Upper lobe of left lung (tissue), 6 donors: Measurements from ENCODE around the gene IL10RA. TPM values are rescaled to one million over a fixed set of nuclear protein-coding genes. Genes with fewer than 3 reads are reported as not detected.

ENCODE experiments used
- ATAC-seq, 2 donors: fragments of 200-7000 bp; cut with Tn5 transposase; one replicate each; pipeline ENCODE4 v1.9.1; 2022; ENCODE audit warnings: mild to moderate bottlenecking in 2 of 2, moderate library complexity in 2 of 2; ENCODE audit not compliant: low FRiP score in 2 of 2
- DNase-seq, 2 donors: peaks; one replicate each; pipeline ENCODE4 v3.0.0-alpha.2; 2019 to 2020
- H3K27ac ChIP-seq, 4 donors: fragments of 200-600 bp; sonication (generic); one replicate each; pipeline ENCODE4 v1.5.1; 2016 to 2019
- H3K27me3 ChIP-seq, 4 donors: fragments of 200-600 bp; sonication (generic); one replicate each; pipeline ENCODE4 v1.5.1; 2017 to 2019
- H3K36me3 ChIP-seq, 4 donors: fragments of 200-600 bp; sonication (generic); one replicate each; pipeline ENCODE4 v1.5.1; 2016 to 2019
- H3K4me1 ChIP-seq, 4 donors: fragments of 200-600 bp; sonication (generic); one replicate each; pipeline ENCODE4 v1.5.1; 2018 to 2019
- H3K4me3 ChIP-seq, 4 donors: fragments of 200-600 bp; sonication (generic); one replicate each; pipeline ENCODE4 v1.5.1; 2017 to 2019; ENCODE audit warnings: mild to moderate bottlenecking in 2 of 4, moderate library complexity in 1 of 4
- H3K9me3 ChIP-seq, 4 donors: fragments of 200-600 bp; sonication (generic); one replicate each; pipeline ENCODE4 v1.5.1; 2018 to 2019
- EP300 ChIP-seq, 4 donors: sonication (generic); formaldehyde crosslinking; IDR thresholded peaks; one replicate each; pipeline ENCODE4 v1.5.1; 2017; ENCODE audit warnings: antibody characterized with exemption in 4 of 4, control low read depth in 2 of 4
- POLR2A ChIP-seq, 4 donors: fragments of 450-650 bp; IDR thresholded peaks; one replicate each; pipeline ENCODE4 v1.5.1; 2016 to 2017; ENCODE audit warnings: antibody characterized with exemption in 4 of 4, mild to moderate bottlenecking in 2 of 4
- POLR2AphosphoS5 ChIP-seq, 2 donors: sonication (generic); formaldehyde crosslinking; IDR thresholded peaks; one replicate each; pipeline ENCODE4 v1.5.1; 2017; ENCODE audit warnings: antibody characterized with exemption in 2 of 2
- WGBS, 2 donors: methylation state at CpG; one replicate each; pipeline ENCODE4 v1.1.5; 2017 to 2018; 5-methylcytosine and 5-hydroxymethylcytosine counted together
- total RNA-seq, 6 donors: library from RNA; depleted of rRNA in 4 of 6; stranded (reverse); fragments of >200 nt in 4 of 6; gene quantifications; one replicate each; pipeline versions ENCODE4 v1.1.0 to v1.2.1, GENCODE V29; 2016 to 2021
- TF ChIP-seq, protein P1 (sequence below), 6 experiments: fragments of 450-650 bp in 4 of 6; fragments of 200-600 bp in 2 of 6; sonication (generic) in 2 of 6; IDR thresholded peaks; one replicate each; pipeline ENCODE4 v1.5.1; 2016 to 2019; ENCODE audit warnings: antibody characterized with exemption in 6 of 6
- donor health status: DM: no; HTN: no; CAD: no; lungs with moderate emphysema.
- donor health status: DM: no; HTN: yes; CAD: no; lungs with severe emphysema.

IL10RA gene
- total RNA-seq, 6 donors from 2014 or later: 30.7 to 139 (median 46.1) TPM

DNA sequence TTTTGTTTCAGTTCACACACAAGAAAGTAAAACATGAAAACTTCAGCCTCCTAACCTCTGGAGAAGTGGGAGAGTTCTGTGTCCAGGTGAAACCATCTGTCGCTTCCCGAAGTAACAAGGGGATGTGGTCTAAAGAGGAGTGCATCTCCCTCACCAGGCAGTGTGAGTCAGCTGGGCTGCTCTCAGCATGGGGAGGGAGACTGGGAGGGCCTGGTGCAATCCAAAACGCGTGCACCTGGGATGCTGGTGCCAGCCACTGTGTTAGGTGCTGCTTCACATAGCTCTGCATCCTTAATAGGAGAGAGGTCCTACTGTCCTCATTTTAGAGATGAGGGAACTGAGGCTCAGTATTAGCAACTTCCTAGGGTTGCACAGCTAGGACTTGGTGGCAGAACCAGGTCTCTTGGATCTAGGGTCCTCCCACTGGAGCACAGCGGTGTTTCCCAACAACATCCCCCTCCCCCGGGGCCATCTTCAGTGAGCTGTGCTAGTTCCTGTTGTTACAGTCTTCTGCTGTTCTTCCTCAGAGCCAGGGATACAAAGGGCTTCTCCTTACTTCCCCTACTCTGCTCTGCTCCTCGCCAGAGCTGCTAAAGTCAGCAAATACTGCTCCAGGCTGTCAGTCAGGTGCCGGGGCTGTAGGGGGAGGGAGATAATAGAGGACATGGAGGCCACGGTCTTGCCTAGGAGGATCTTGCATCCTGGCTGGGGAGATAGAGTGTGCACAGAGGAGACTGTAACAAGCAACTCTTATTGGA is 8.0 kb downstream of the IL10RA start:
- TF ChIP-seq POLR2A (IDR thresholded peaks at IDR 0.05): peak in 1 of 4 donors; percentile 36
- TF ChIP-seq, protein P1, sequence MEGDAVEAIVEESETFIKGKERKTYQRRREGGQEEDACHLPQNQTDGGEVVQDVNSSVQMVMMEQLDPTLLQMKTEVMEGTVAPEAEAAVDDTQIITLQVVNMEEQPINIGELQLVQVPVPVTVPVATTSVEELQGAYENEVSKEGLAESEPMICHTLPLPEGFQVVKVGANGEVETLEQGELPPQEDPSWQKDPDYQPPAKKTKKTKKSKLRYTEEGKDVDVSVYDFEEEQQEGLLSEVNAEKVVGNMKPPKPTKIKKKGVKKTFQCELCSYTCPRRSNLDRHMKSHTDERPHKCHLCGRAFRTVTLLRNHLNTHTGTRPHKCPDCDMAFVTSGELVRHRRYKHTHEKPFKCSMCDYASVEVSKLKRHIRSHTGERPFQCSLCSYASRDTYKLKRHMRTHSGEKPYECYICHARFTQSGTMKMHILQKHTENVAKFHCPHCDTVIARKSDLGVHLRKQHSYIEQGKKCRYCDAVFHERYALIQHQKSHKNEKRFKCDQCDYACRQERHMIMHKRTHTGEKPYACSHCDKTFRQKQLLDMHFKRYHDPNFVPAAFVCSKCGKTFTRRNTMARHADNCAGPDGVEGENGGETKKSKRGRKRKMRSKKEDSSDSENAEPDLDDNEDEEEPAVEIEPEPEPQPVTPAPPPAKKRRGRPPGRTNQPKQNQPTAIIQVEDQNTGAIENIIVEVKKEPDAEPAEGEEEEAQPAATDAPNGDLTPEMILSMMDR (IDR thresholded peaks at IDR 0.05): no peak
- peaks cover 0 to 24% (median 14%) of the 10 kb centered on the region in 4 donors for H3K36me3 ChIP-seq

DNA sequence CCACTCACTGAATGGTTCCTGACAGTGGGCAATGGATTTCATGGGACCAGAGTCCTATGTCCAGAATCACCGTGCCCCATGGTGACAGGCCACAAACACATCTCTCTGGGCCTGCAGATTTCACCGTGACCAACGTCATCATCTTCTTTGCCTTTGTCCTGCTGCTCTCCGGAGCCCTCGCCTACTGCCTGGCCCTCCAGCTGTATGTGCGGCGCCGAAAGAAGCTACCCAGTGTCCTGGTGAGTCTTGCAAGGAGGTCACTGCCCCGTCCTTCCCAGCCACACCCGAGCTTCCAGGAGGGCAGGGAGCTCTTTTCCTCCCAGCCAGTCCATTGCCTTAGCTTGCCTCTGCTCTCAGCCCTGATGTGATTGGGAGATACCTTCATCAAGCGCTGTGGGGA is 9.3 kb downstream of the IL10RA start:
- H3K4me3 ChIP-seq: no peak overlapping the region
- H3K27me3 ChIP-seq: no peaks in the 10 kb centered on the region
- H3K9me3 ChIP-seq: peaks cover 0 to 3% (median 0%) of the 10 kb centered on the region in 4 donors
- DNase-seq (peak in 1 of 2 donors; percentile 34), ATAC-seq (no peak)
- TF ChIP-seq POLR2A (IDR thresholded peaks at IDR 0.05) (no peak), POLR2AphosphoS5 (IDR thresholded peaks at IDR 0.05) (no peak), EP300 (IDR thresholded peaks at IDR 0.05) (no peak)
- TF ChIP-seq, protein P1 (IDR thresholded peaks at IDR 0.05): no peak
- H3K4me1 ChIP-seq: peaks cover 0 to 20% (median 9%) of the 10 kb centered on the region in 4 donors
- no peak overlapping the region for H3K27ac ChIP-seq
- peaks cover 0 to 24% (median 15%) of the 10 kb centered on the region in 4 donors for H3K36me3 ChIP-seq
- WGBS, 2 donors: 91 to 94% methylated on average over 10 to 11 of the region's 11 CpGs

More for the DNA sequence above, 8.0 kb downstream of the IL10RA start:
- 71 to 75% methylated on average over 7 to 9 of the region's 9 CpGs for WGBS, 2 donors
- DNase-seq (peak in 1 of 2 donors; percentile 47), ATAC-seq (peak in 1 of 2 donors; percentile 69)
- Histone ChIP-seq H3K4me3 (no peak overlapping the region), H3K27ac (peak overlapping the region in 2 of 4 donors; percentile 27 to 30), H3K27me3 (no peaks in the 10 kb centered on the region), H3K9me3 (peaks cover 0 to 3% (median 0%) of the 10 kb centered on the region in 4 donors), H3K4me1 (peaks cover 0 to 15% (median 8%) of the 10 kb centered on the region in 4 donors)

DNA sequence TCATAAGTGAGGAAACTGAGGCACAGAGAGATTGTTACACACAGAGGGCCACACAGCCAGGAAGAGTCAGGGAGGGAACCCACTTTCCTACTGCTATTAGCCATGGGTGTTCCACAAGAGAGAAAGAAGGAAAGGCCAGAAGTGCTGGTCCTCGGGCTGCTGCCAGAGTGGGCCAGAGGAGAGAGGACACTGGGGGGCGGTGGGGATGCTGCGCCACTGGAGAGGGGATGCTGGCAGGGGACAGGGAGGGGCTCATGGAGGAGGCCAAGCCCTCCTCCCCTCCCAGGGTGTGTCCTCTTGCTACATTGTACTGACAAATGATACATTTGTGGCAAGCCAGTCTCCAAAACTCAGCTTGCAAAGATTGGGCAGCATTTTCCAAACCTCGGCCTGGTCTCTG is 9.9 kb downstream of the IL10RA start:
- peaks cover 0 to 3% (median 0%) of the 10 kb centered on the region in 4 donors for H3K9me3 ChIP-seq
- H3K36me3 ChIP-seq: peaks cover 0 to 24% (median 15%) of the 10 kb centered on the region in 4 donors
- TF ChIP-seq POLR2AphosphoS5 (IDR thresholded peaks at IDR 0.05): no peak
- TF ChIP-seq POLR2A (IDR thresholded peaks at IDR 0.05): no peak
- TF ChIP-seq, protein P1 (IDR thresholded peaks at IDR 0.05): no peak
- TF ChIP-seq EP300 (IDR thresholded peaks at IDR 0.05): no peak
- WGBS, 2 donors: 90% methylated on average over 4 of the region's 4 CpGs; no CpG with 5 or more reads in 1 of the 2 donors
- H3K4me3 ChIP-seq: no peak overlapping the region
- DNase-seq: peak; percentile 18 to 34
- H3K4me1 ChIP-seq: peaks cover 0 to 25% (median 10%) of the 10 kb centered on the region in 4 donors
- H3K27ac ChIP-seq: no peak overlapping the region
- no peaks in the 10 kb centered on the region for H3K27me3 ChIP-seq
- ATAC-seq: no peak

DNA sequence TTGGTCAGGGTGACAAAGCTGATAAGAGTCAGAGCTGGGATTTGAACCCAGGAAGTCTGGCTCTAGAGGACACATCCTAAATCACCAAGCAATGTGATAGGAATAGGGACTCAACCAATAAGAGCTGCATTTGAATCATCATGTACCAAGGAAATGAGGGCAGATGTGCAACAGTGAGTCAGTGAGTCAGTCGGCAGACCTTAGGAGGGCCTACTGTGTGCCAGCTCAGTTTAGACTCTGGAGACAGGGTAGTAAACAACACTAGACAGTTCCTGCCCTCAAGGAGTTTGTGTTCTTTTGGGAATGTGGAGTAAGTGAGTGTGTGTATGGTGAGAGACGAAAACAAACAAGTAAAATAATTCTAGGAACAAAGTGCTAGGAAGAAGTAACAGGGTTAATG is 11.2 kb downstream of the IL10RA start:
- H3K4me1 ChIP-seq: peaks cover 6 to 38% (median 17%) of the 10 kb centered on the region in 4 donors
- DNase-seq: no peak
- peaks cover 0 to 3% (median 0%) of the 10 kb centered on the region in 4 donors for H3K9me3 ChIP-seq
- peaks cover 0 to 24% (median 15%) of the 10 kb centered on the region in 4 donors for H3K36me3 ChIP-seq
- no peak for ATAC-seq
- WGBS, 2 donors: 80 to 96% methylated on average over 2 of the region's 2 CpGs
- TF ChIP-seq, protein P1 (IDR thresholded peaks at IDR 0.05): no peak
- TF ChIP-seq POLR2A (IDR thresholded peaks at IDR 0.05): peak in 1 of 4 donors; percentile 9
- H3K27ac ChIP-seq: no peak overlapping the region
- H3K4me3 ChIP-seq: no peak overlapping the region
- H3K27me3 ChIP-seq: no peaks in the 10 kb centered on the region
